Sigmoid colon (tissue), 3 donors: ENCODE data around the gene VSTM4.

Source experiments
- POLR2A ChIP-seq, 2 donors: fragments of 450-650 bp; IDR thresholded peaks; one replicate each; pipeline ENCODE4 v1.6.1; 2016; ENCODE audit warnings: antibody characterized with exemption in 2 of 2, mild to moderate bottlenecking in 2 of 2, moderate library complexity in 2 of 2
- TF ChIP-seq, protein P1 (sequence below), 4 experiments: fragments of 450-650 bp in 3 of 4; fragments of 200-600 bp in 1 of 4; IDR thresholded peaks; one replicate each; pipeline ENCODE4 v1.5.1; 2016 to 2019; ENCODE audit warnings: antibody characterized with exemption in 4 of 4, mild to moderate bottlenecking in 3 of 4, moderate library complexity in 2 of 4

DNA sequence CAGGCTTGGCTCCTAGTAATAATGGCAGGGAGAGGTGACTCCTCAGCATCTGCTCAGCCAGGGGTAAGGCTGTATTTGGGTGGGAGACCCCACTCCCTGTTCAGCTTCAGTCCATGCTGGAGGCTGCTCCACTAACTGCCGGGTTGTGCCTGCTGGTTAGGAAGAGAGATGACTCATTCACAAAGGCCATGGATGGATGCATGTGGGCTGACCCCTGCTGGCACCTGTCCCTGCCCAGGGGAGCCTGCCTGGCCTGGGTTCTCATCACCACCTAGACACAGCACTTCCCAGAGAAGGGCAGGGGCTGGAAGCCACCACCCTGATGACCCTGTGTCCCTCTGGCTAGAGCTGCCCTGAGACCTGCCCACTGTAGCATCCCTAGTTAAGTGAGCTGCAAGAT is 59.0 kb downstream of the VSTM4 start:
- TF ChIP-seq, protein P1, sequence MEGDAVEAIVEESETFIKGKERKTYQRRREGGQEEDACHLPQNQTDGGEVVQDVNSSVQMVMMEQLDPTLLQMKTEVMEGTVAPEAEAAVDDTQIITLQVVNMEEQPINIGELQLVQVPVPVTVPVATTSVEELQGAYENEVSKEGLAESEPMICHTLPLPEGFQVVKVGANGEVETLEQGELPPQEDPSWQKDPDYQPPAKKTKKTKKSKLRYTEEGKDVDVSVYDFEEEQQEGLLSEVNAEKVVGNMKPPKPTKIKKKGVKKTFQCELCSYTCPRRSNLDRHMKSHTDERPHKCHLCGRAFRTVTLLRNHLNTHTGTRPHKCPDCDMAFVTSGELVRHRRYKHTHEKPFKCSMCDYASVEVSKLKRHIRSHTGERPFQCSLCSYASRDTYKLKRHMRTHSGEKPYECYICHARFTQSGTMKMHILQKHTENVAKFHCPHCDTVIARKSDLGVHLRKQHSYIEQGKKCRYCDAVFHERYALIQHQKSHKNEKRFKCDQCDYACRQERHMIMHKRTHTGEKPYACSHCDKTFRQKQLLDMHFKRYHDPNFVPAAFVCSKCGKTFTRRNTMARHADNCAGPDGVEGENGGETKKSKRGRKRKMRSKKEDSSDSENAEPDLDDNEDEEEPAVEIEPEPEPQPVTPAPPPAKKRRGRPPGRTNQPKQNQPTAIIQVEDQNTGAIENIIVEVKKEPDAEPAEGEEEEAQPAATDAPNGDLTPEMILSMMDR (IDR thresholded peaks at IDR 0.05) = no peak
- no peak for TF ChIP-seq POLR2A (IDR thresholded peaks at IDR 0.05)
